ENCODE data around the gene TMEM229B.
A peak's percentile ranks its signal among the peaks of the same experiment; 100 is the strongest.

Gene TMEM229B

GRCh38 chr14:67515386-67516079 lies 27.0 kb upstream of the TMEM229B start:
- DNase-seq (ENCODE audit: low read depth in 2 of 2): no peak
- peak overlapping the region; percentile 72 for H3K4me3 ChIP-seq (replicated peaks in 1 of 2; ENCODE audit: low read depth in 2 of 2, low read length in 2 of 2)
- TF ChIP-seq CTCF (IDR thresholded peaks at IDR 0.05; ENCODE audit: low read depth, low read length): no peak

DNA sequence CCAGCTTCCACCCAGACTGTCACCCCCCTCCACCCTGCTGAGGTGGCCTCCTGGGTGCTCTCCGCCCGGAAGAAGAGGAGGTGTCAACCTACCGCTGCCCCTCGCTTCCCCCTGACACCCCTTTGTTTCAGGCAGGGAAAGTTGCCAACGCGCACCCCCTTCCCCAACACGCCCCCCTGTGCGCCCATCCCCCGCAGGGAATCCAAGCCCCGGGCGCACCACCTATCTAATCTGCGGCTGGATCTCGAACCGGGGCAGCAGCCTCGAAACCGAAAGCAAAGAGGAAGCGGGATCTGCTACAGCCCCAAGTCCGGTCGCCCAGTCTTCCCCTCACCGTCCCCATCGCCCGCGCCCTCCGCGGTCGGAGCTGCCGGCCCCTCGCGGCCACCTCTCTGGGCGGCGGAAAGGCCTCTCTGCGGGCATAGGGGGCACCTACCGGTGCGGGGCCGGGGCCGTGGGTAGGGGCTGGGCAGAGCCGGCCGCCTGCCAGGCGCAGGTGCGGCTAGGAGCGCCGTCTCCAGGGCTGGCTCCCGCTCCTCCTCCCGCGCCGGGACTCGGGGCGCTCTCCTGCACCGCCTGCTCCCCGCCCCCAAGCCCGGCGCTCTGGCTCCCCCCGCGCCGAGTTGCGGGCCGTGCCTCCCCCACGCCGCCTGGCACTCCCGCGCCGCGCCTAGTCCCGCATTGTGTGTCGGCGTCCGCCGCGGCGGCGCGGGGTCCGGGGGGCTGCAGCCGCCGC lies 26.3 kb upstream of the TMEM229B start:
- DNase-seq (ENCODE audit: low read depth in 2 of 2): peak; percentile 21 to 34

GRCh38 chr14:67514203-67514607 lies 25.7 kb upstream of the TMEM229B start:
- DNase-seq (ENCODE audit: low read depth in 2 of 2): no peak
- H3K4me3 ChIP-seq (replicated peaks in 1 of 2; ENCODE audit: low read depth in 2 of 2, low read length in 2 of 2): peak overlapping the region; percentile 72
- TF ChIP-seq CTCF (IDR thresholded peaks at IDR 0.05; ENCODE audit: low read depth, low read length): no peak

More for the DNA sequence above, 26.3 kb upstream of the TMEM229B start:
- no peak for TF ChIP-seq CTCF (IDR thresholded peaks at IDR 0.05; ENCODE audit: low read depth, low read length)
- peak overlapping the region; percentile 72 for H3K4me3 ChIP-seq (replicated peaks in 1 of 2; ENCODE audit: low read depth in 2 of 2, low read length in 2 of 2)

GRCh38 chr14:67513631-67514108 lies 25.1 kb upstream of the TMEM229B start:
- no peak overlapping the region for H3K4me3 ChIP-seq (replicated peaks in 1 of 2; ENCODE audit: low read depth in 2 of 2, low read length in 2 of 2)
- TF ChIP-seq CTCF (IDR thresholded peaks at IDR 0.05; ENCODE audit: low read depth, low read length): no peak
- no peak for DNase-seq (ENCODE audit: low read depth in 2 of 2)

DNA sequence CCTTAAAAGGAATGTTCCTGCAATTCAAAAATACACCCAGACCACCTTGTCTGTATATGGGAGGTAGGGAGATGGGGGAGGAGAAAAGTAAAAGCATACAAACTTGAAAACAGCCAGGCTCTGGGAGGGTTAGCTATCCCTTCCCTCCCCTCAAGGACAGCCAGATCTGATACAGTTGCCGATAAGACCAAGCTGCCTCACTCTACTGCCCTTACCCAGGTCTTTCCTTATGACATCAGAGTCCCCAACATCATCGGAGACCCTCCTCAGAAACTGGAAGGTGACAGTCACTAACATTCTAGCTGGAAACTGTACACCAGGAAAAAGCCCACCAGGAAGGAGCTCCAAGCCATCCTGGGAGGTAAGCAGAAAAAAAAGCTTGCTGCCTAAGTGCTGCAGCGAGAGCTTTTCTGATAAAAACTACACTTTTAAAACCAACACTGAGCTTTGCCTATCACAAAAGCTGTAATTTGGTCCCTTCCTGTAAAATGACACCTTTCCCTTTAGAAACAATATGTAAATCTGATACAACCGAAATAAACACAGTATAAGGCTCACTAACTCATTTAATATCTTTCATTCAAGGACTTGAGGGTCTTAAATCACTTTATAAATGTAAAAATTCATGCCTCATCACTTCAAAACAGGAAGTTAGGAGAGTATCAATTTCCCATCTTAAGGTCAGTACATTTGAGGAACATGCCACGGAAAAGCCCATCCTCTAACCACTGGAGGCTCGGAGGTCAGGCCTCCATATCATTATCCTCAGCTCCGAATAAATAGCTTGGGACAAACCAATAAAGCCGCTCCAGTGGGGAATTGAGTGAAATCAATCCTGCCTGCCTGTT lies 24.2 kb upstream of the TMEM229B start:
- H3K4me3 ChIP-seq (replicated peaks in 1 of 2; ENCODE audit: low read depth in 2 of 2, low read length in 2 of 2): no peak overlapping the region

More for the DNA sequence above, 24.2 kb upstream of the TMEM229B start:
- no peak for TF ChIP-seq CTCF (IDR thresholded peaks at IDR 0.05; ENCODE audit: low read depth, low read length)
- DNase-seq (ENCODE audit: low read depth in 2 of 2): no peak
